ENCODE data around the gene GABRG1. TPM values are rescaled to one million over a fixed set of nuclear protein-coding genes. Genes with fewer than 3 reads are reported as not detected.

Gene GABRG1
- total and polyA plus RNA-seq, 2 of the 8 experiments (the other 6 are each of a cell fraction or from before 2014, with no cell fraction given): 0.11 to 0.43 TPM

GRCh38 chr4:46131498-46132057 is 7.7 kb upstream of the GABRG1 start (continued):
- TF ChIP-seq EGR1 (IDR thresholded peaks at IDR 0.05; ENCODE audit: borderline replicate concordance, low read depth, low read length) (no peak), JUN (IDR thresholded peaks at IDR 0.05; ENCODE audit: low read depth, low read length) (no peak), SIRT6 (IDR thresholded peaks at IDR 0.05; ENCODE audit: low read length) (no peak), TCF12 (IDR thresholded peaks at IDR 0.05; ENCODE audit: low read depth, low read length) (no peak), EP300 (IDR thresholded peaks at IDR 0.05; ENCODE audit: borderline replicate concordance in 1 of 2, low read depth in 2 of 2, low read length in 2 of 2) (no peak), KDM5A (IDR thresholded peaks at IDR 0.05; ENCODE audit: low read length) (no peak), JUND (IDR thresholded peaks at IDR 0.05; ENCODE audit: low read length) (no peak), KDM4A (IDR thresholded peaks at IDR 0.05; ENCODE audit: low read depth, low read length, severe bottlenecking) (no peak), CHD7 (IDR thresholded peaks at IDR 0.05; ENCODE audit: insufficient replicate concordance, low read length) (no peak)
